Upper lobe of left lung (tissue), 4 donors: ENCODE measurements around the gene ALDH1A3.

ENCODE experiments used
- POLR2AphosphoS5 ChIP-seq, 2 donors: sonication (generic); formaldehyde crosslinking; IDR thresholded peaks; one replicate each; pipeline ENCODE4 v1.5.1; 2017; ENCODE audit warnings: antibody characterized with exemption in 2 of 2
- TF ChIP-seq, protein P1 (sequence below), 6 experiments: fragments of 450-650 bp in 4 of 6; fragments of 200-600 bp in 2 of 6; sonication (generic) in 2 of 6; IDR thresholded peaks; one replicate each; pipeline ENCODE4 v1.5.1; 2016 to 2019; ENCODE audit warnings: antibody characterized with exemption in 6 of 6

- TF ChIP-seq POLR2AphosphoS5 (IDR thresholded peaks at IDR 0.05): no peak
- TF ChIP-seq, protein P1, sequence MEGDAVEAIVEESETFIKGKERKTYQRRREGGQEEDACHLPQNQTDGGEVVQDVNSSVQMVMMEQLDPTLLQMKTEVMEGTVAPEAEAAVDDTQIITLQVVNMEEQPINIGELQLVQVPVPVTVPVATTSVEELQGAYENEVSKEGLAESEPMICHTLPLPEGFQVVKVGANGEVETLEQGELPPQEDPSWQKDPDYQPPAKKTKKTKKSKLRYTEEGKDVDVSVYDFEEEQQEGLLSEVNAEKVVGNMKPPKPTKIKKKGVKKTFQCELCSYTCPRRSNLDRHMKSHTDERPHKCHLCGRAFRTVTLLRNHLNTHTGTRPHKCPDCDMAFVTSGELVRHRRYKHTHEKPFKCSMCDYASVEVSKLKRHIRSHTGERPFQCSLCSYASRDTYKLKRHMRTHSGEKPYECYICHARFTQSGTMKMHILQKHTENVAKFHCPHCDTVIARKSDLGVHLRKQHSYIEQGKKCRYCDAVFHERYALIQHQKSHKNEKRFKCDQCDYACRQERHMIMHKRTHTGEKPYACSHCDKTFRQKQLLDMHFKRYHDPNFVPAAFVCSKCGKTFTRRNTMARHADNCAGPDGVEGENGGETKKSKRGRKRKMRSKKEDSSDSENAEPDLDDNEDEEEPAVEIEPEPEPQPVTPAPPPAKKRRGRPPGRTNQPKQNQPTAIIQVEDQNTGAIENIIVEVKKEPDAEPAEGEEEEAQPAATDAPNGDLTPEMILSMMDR (IDR thresholded peaks at IDR 0.05): no peak
These were observed 2.1 kb upstream of the ALDH1A3 start for GRCh38 chr15:100877551-100877950.
